GM12892 (cell line): ENCODE data around the gene GTF3C2.

ENCODE experiments used
- POLR2A ChIP-seq: IDR thresholded peaks from 2 replicates; pipeline ENCODE4 v1.6.1; 2011; ENCODE audit warnings: low read depth, low read length, control low read depth
- POLR2AphosphoS5 ChIP-seq: IDR thresholded peaks from 2 replicates; pipeline ENCODE4 v1.6.1; 2011; ENCODE audit warnings: low read depth, low read length, control low read depth
- TAF1 ChIP-seq: IDR thresholded peaks from 2 replicates; pipeline ENCODE4 v1.6.1; 2011; ENCODE audit warnings: low read depth, mild to moderate bottlenecking, control low read depth, low read length, borderline replicate concordance

DNA sequence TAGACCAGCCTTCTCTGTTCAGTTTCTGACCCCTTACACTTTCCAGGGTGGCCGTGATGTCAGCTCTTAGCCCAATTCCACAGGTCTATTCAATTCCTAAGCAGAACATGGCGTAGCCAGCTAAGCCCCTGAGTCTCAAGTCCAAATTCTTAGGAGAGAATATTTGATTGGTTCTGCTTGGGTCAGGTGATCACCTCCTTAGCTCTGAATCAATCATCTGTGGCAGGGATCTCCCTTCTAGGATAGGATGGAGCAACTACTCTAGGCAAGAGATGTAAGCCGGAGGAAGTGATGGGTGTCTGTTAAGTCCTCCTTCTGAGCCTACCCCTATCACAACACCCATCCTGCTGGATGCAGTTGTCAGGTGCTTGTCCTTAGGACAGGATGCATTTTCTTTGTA, 59.4 kb downstream of the GTF3C2 start:
- no peak for TF ChIP-seq POLR2A
- TF ChIP-seq POLR2AphosphoS5 = no peak
- TF ChIP-seq TAF1 = no peak
